ENCODE data around the gene GPR160.
"Not testable (repeated sequence)": the region's sequence is repeated elsewhere in the genome, so short reads cannot be mapped to it uniquely, and the experiment has no call there.

Gene GPR160

GRCh38 chr3:170037463-170038433 lies at the start of gene GPR160:
Gene GPR160, plus strand, starts transcription at chr3:170037995. Its CDS starts 45,978 bp downstream, at chr3:170083973.
- peak; percentile 92 for DNase-seq

- DNase-seq = no peak
These were observed 47.4 kb upstream of the GPR160 start for GRCh38 chr3:169990431-169990830.

- peak; percentile 26 for DNase-seq
These were observed 45.6 kb upstream of the GPR160 start for GRCh38 chr3:169992156-169992555.

- no peak for DNase-seq
These were observed 45.0 kb upstream of the GPR160 start for GRCh38 chr3:169992781-169993180.

GRCh38 chr3:169993761-169994160 lies 44.0 kb upstream of the GPR160 start:
- DNase-seq = no peak

- DNase-seq = no peak
These were observed 41.7 kb upstream of the GPR160 start for GRCh38 chr3:169996063-169996462.

GRCh38 chr3:169998668-169999131 lies 39.1 kb upstream of the GPR160 start:
- no peak for DNase-seq

GRCh38 chr3:169999433-169999832 lies 38.4 kb upstream of the GPR160 start:
- no peak for DNase-seq

- DNase-seq = no peak
These were observed 37.7 kb upstream of the GPR160 start for GRCh38 chr3:170000051-170000450.

GRCh38 chr3:170002231-170002630 lies 35.6 kb upstream of the GPR160 start:
- DNase-seq = no peak

- DNase-seq = no peak
These were observed 34.9 kb upstream of the GPR160 start for GRCh38 chr3:170002879-170003278.

- no peak for DNase-seq
These were observed 33.9 kb upstream of the GPR160 start for GRCh38 chr3:170003881-170004356.

- no peak for DNase-seq
These were observed 30.6 kb upstream of the GPR160 start for GRCh38 chr3:170007031-170007663.

GRCh38 chr3:170010498-170010897 lies 27.3 kb upstream of the GPR160 start:
- DNase-seq = no peak

- DNase-seq = peak; percentile 84
These were observed 25.0 kb upstream of the GPR160 start for GRCh38 chr3:170012683-170013400.

GRCh38 chr3:170016057-170016456 lies 21.7 kb upstream of the GPR160 start:
- DNase-seq = no peak

- DNase-seq = not testable (repeated sequence)
These were observed 18.5 kb upstream of the GPR160 start for GRCh38 chr3:170019306-170019705.

- DNase-seq = no peak
These were observed 16.7 kb upstream of the GPR160 start for GRCh38 chr3:170021083-170021482.

GRCh38 chr3:170022336-170022735 lies 15.5 kb upstream of the GPR160 start:
- DNase-seq = no peak

GRCh38 chr3:170023165-170023564 lies 14.6 kb upstream of the GPR160 start:
- no peak for DNase-seq

GRCh38 chr3:170024581-170024980 lies 13.2 kb upstream of the GPR160 start:
- DNase-seq = no peak

- DNase-seq = no peak
These were observed 10.3 kb upstream of the GPR160 start for GRCh38 chr3:170027233-170028102.

Data from NCI-H82 (cell line).